Loucy (cell line): ENCODE results near the gene APBB2.

Experiments
- EZH2phosphoT487 ChIP-seq: fragments of 200-600 bp; IDR thresholded peaks from 2 replicates; pipeline ENCODE4 v1.6.1; 2018; ENCODE audit warnings: antibody characterized with exemption, mild to moderate bottlenecking, moderate library complexity, borderline replicate concordance
- TF ChIP-seq, protein P1 (sequence below): fragments of 200-600 bp; sonication (generic); conservative IDR thresholded peaks from 2 replicates; pipeline ENCODE4 v1.5.1; 2014; ENCODE audit warnings: mild to moderate bottlenecking, antibody characterized with exemption, low read length

DNA sequence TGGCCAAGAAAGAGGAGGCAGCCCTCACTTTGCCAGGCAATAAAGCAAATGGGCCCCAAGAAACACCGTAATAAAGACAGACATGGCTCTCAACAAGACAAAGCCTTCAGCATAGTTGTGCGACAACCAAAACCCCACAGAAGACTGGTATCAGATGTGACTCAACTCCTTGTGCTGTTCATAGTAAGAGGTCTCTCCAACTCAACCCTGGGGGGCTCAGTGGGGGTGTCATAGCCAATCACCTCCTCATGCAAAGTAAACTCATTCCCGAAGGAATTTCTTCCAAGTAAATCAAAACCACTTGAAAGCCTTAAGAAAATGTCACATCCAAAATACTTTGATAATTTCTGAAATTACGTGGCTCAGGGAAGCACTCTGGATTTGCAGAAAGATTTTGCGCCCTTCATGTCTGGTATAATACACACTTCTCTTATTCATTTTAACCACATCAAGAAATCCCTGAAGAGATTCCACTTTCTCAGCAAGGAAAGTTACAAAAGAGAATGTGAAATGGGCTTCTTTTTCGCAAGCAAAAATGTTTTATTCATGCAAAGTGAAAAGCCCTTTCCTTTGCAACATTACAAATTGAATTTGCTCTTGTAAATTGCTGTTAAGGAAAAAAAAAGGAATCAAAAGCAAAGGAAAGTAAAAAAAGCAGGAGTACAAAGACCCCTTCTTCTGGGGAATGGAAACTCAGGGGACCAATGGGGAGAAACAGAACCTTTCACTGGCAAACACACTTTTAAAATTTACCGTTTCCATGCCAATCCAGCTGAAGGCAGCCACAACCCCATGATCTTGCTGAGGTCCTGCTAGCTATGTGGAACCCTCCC is 327.2 kb downstream of the APBB2 start:
- TF ChIP-seq, protein P1, sequence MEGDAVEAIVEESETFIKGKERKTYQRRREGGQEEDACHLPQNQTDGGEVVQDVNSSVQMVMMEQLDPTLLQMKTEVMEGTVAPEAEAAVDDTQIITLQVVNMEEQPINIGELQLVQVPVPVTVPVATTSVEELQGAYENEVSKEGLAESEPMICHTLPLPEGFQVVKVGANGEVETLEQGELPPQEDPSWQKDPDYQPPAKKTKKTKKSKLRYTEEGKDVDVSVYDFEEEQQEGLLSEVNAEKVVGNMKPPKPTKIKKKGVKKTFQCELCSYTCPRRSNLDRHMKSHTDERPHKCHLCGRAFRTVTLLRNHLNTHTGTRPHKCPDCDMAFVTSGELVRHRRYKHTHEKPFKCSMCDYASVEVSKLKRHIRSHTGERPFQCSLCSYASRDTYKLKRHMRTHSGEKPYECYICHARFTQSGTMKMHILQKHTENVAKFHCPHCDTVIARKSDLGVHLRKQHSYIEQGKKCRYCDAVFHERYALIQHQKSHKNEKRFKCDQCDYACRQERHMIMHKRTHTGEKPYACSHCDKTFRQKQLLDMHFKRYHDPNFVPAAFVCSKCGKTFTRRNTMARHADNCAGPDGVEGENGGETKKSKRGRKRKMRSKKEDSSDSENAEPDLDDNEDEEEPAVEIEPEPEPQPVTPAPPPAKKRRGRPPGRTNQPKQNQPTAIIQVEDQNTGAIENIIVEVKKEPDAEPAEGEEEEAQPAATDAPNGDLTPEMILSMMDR = no peak
- no peak for TF ChIP-seq EZH2phosphoT487
